ENCODE data around the gene FBLN1.
A peak's percentile ranks its signal among the peaks of the same experiment; 100 is the strongest.

FBLN1 gene

DNA sequence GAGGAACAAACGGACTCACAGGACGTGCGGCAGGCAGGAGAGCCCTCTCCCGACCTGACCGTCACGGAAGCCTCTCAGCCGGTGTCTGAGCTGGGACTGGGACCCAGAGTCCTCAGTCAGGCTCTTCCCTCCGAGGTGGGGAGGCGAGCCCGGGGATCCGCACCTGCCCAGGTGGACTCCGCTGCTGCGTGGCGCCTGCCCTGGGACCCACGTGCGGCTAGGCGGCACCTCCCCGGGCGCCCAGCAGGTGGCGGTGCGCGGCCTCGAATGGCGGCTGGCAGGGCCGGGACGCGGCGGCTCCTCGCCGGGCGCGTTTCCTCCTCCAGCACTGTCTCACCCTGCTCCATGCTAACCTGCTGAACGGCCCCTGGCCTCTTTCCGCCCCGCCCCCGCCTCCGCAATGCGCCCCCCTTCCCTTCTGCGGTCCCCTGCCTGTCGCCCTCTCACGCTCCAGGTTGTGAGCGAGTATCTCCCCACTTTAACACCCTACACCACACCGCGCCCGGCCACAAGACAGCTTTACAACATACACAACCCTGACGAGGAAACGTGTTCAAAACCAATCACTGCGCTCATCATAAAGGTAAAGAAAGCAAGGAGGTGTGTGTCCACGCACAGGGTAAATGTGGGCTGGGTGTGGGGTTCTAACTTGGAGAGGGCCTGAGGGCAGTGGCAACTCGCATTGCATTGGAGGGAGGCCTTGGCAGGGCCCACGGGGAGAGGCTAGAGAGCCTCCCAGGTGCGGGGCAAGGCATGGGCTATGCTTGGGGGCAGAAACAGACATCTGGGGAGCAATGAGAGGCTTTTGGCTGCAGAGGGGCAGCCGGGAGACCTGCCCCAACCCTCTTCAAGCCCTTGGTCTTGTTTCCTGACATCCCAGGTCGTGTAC lies 143.1 kb downstream of the FBLN1 start:
- DNase-seq = no peak

DNA sequence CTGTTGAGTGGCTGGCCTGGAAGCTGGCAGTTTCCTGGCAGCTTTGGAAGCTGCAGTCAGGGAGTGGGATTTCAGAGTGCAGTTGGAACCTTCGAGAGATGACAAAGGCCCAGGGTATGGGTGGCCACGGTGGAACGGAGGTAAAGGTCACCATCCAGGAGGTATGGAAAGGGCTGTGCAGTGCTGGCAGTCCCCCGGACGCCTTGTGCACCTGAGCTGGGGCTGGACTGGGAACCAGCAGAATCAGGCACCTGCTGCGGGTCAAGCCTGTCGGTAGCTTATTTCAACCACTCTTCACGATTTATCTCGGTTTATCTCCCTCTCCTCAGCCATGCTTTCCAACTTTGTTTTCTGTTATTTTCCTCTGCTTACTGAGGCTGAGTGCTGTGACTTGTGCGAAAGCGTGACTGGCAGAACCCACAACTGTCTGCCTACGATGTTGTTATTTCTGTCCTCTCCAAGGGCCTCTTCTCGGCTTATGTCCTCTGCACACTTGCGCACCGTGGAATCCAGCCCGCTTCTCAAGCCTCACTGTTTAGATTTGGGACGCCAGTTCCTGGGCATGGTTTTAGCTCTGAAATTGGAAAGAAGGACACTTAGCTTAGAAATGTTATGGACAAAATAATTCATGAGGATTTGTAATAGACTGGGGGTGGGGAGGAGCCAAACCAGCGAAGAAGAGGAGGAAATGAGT lies 145.0 kb downstream of the FBLN1 start:
- no peak for DNase-seq

DNA sequence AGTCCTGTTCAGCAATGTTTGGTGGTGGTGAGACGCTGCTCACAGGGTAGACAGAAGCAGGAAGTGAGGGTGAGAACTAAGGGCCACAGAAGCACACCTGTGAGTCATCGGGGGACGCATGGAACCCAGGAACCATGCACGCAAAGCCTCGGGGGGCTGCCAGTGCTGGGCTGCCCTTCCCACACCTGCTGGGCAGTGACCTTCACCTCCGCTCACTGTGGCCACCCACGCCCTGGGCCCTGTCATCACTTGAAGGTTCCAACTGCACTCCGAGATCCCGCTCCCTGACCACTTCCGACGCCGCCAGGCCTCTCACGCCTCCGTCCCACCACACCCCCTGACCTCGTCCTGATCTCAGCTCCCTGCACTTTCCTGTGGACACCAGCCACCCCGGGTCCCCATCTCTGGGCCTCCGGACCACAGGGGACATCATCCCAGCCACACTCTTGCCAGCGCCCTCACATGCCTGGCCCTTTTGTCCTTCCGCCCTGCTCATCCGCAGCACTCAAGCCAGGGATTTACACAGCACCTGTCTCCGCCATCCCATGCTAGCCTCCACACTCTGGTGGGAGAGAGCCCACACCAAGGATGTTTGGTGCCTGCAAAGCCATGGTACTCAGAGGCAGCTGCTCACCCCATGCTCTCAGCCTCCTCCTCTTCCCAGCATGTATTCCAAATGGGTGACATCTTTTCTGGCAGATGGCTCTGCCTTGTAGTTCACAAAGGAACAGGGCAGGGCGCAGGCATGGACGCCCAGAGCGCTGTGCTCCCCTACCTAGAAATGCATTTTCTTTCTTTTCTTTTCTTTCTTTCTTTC lies 145.8 kb downstream of the FBLN1 start:
- DNase-seq = peak; percentile 4

DNA sequence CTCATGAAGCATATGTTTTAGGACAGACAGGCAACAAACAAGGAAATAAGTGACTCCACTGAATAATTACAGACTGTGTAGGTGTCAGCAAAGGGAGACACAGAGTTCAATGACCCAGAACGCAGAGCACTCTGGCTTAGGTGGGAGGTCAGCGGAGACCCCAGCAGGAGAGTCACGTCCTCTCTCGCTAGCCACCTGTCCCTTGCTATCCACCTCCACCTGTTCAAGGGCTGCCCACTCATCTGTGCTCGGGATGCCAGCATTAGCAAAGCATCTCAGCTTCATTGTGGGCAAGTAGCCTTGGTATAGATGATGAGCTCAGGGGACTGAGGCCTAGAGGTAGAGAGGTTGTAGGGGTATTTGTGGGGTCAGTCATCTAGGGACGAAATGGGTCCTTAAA lies 147.1 kb downstream of the FBLN1 start:
- DNase-seq = no peak

DNA sequence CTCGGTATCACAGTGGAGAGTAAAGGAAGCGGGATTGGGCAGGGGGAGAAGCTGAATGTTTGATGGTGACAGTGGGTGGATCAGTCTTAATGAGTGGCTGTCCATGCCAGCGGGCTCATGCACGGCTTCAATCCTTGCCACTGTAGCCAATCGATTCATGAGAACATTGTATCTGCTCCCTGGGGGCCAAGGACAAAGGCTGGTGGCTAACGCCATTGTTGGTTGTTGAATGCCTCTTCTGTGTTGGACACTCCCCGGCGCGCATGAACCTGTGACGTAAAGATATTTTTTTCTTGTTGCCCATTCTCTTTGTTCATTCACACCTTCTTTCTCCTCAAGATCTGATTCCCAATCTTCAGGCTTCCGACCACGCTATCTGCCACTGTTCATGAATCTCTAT lies 148.0 kb downstream of the FBLN1 start:
- DNase-seq = no peak

All from NCI-H2171 treated with DMSO at 0.1 percent for 48 hours (cell line).